Epithelial cell of esophagus (primary cell): Measurements from ENCODE around the gene EMB.
"Not testable (repeated sequence)": the region's sequence is repeated elsewhere in the genome, so short reads cannot be mapped to it uniquely, and the experiment has no call there.

Source experiments
- DNase-seq: peaks from one replicate; pipeline ENCODE4 v3.0.0; 2010; ENCODE audit warnings: low read depth
- H3K4me3 ChIP-seq: 2 replicates; pipeline ENCODE4 v1.5.1; 2011; ENCODE audit warnings: mild to moderate bottlenecking, low read length, control low read depth
- TF ChIP-seq, protein P1 (sequence below): IDR thresholded peaks from 2 replicates; pipeline ENCODE4 v1.5.1; 2011; ENCODE audit warnings: low read depth, mild to moderate bottlenecking, low read length, control low read depth, inconsistent platforms; ENCODE audit not compliant: insufficient read depth; ENCODE audit errors: missing control alignments

EMB gene

DNA sequence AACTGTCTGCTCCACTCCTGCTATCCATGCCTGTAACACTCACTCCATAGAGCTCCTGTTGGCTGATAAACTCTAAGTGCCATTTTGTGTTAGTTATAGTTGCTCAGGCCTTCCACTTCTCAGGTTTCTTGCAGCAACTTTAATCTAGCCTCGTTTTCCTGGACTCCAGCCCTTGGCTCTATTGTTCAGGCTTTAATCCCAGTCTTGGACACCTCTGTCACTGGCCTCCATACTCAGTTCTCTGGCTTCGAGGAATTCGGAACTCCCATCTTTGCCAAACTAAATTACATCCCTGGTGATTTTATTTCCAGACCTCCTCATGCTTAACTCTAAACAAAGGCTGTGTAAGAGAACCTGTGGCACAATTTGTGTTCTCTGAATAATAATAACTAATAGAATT is 39.8 kb downstream of the EMB start:
- no peak overlapping the region for H3K4me3 ChIP-seq
- DNase-seq: no peak
- TF ChIP-seq, protein P1, sequence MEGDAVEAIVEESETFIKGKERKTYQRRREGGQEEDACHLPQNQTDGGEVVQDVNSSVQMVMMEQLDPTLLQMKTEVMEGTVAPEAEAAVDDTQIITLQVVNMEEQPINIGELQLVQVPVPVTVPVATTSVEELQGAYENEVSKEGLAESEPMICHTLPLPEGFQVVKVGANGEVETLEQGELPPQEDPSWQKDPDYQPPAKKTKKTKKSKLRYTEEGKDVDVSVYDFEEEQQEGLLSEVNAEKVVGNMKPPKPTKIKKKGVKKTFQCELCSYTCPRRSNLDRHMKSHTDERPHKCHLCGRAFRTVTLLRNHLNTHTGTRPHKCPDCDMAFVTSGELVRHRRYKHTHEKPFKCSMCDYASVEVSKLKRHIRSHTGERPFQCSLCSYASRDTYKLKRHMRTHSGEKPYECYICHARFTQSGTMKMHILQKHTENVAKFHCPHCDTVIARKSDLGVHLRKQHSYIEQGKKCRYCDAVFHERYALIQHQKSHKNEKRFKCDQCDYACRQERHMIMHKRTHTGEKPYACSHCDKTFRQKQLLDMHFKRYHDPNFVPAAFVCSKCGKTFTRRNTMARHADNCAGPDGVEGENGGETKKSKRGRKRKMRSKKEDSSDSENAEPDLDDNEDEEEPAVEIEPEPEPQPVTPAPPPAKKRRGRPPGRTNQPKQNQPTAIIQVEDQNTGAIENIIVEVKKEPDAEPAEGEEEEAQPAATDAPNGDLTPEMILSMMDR: no peak

DNA sequence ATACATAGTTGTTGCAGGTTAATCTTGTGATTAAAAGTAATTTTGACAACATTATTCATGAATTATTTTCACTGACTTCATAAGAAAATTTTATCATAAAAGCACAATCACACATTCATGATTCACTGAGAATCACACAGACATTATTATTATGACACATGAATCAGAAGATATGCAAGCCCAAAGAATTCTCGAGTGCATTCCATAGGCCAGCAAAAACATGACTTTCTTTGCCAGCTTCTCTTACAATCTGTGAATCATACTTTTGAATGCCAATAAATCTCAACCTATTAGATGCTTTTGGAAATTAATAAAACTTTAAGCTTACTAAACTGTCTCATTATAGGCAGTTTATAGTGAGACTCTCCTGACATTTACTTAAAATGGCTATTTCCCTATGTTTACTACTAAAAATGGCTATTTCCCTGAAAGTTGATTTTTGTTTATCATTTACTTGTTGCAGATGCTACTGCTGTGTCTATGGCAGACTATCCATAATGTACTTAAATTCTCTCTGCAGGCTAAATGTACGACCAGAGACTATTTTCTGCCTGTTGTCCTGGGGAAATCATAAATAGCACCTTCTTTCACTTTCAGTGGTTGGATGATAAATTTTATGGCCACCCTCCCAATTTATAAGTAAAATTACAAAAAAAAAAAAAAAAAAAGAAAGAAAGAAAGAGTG is 47.0 kb downstream of the EMB start:
- peak; percentile 91 for DNase-seq
- not testable (repeated sequence) for H3K4me3 ChIP-seq

DNA sequence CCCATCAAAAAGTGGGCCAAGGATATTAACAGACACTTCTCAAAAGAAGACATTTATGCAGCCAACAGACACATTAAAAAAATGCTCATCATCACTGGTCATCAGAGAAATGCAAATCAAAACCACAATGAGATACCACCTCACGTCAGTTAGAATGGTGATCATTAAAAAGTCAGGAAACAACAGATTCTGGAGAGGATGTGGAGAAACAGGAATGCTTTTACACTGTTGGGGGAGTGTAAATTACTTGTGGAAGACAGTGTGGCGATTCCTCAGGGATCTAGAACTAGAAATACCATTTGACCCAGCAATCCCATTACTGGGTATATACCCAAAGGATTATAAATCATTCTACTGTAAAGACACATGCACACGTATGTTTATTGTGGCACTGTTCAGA is 48.8 kb downstream of the EMB start:
- DNase-seq, H3K4me3 ChIP-seq: not testable (repeated sequence)

DNA sequence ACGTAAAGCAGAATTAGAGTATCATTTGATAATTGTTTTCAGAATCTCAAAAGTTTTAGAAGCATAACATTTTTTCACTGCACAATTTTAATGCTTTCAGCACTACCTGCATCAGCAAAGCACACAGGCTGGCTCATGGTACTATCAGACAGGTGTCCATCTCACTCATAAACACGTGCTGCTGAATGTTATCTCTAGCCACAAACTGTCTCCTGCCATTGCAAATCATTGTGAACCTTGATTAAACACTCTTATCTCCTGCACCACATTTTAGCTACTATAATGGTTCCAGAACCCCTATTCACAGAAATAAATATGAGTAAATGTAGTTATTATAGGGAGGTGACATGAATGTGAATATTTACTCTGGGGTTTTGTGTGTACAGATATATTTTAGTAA is 56.7 kb downstream of the EMB start:
- not testable (repeated sequence) for DNase-seq, H3K4me3 ChIP-seq

DNA sequence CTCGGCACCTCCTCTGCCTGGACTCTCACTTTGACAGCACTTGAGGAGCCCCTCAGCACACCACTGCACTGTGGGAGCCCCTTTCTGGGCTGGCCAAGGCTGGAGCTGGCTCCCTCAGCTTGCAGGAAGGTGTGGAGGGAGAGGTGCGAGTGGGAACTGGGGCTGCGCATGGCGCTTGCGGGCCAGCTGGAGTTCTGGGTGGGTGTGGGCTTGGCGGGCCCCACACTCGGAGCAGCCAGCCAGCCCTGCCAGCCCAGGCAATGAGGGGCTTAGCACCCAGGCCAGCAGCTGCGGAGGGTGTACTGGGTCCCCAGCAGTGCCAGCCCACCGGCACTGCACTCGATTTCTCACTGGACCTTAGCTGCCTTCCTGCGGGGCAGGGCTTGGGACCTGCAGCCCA is 64.4 kb downstream of the EMB start:
- not testable (repeated sequence) for H3K4me3 ChIP-seq, DNase-seq

DNA sequence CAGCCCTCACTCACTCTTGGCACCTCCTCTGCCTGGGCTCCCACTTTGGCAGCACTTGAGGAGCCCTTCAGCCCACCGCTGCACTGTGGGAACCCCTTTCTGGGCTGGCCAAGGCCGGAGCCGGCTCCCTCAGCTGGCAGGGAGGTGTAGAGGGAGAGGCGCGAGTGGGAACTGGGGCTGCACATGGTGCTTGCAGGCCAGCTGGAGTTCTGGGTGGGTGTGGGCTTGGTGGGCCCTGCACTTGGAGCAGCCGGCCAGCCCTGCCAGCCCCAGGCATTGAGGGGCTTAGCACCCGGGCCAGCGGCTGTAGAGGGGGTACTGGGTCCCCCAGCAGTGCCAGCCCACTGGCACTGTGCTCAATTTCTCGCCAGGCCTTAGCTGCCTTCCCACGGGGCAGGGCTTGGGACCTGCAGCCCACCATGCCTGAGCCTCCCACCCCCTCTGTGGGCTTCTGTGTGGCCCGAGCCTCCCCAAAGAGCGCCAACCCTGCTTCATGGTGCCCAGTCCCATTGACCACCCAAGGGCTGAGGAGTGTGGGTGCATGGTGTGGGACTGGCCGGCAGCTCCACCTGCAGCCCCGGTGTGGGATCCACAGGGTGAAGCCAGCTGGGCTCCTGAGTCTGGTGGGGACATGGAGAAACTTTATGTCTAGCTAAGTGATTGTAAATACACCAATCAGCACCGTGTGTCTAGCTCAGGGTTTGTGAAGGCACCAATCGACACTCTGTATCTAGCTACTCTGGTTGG is 71.6 kb downstream of the EMB start:
- not testable (repeated sequence) for H3K4me3 ChIP-seq, DNase-seq

DNA sequence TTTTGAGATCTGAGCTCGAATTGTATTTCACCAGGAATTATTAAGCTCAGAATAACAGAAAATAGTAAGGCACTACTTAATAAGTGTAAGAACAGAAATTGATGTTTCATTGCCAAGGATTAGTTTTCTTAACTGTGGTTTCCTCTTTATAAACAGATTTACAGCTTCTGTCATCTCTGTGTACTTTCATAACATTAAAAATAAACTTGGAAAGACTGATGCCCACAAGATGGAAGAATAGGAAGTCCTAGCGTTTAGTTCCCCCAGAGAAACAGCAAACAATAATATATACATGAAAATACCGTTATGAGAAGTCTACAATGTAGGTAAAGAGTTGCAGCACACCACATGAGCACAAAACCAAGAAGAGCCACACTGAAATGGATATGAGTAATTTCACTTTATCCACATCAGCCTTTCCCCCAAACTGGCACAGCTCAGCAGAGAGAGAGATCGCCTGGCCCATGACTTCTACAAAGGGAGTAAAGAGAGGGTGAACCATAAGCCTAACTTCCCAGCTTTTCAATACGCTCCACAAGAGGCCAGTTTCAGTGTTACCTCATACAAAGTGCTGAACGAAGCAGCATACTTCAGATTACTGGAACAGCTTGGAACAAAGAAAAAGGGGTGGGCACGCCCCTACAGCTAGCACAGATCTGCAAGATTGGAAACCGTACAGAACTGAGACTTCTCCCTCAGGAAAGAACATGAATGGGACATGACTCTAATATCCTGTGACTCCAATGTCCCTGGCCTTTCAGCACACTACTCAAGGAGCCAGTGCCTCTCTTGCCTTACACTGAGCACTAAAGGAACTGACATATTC is 75.4 kb downstream of the EMB start:
- TF ChIP-seq, protein P1: no peak
- DNase-seq: no peak
- no peak overlapping the region for H3K4me3 ChIP-seq

DNA sequence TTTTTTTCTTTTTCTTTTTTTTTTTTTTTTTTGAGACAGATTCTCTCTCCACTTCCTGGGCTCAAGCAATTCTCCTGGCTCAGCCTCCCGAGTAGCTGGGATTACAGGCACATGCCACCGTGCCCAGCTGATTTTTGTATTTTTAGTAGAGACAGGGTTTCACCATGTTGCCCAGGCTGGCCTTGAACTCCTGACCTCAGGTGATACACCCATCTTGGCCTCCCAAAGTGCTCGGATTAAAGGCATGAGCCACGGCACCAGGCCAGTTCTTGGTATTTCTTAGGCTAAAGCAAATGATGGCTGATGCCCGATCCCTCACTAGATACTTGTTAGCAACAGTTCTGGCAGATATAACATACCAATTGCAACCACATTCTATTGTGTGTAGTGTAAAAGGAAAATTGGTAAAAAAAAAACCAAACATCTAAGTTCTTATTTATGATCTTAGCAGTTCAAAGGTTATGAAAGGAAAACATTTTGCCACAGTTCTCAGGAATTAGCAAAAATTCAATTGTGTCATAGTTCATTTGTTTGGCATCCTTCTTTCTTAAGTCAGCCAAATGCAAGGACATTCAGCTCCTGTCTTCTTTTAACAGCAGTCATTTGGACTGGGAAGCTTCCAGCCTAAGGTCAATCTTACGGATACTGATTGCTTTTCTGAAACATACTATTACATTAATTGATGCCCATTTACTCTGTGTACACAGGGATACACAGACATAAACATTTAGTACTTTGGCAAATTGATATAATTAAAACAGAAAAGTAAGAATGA is 76.4 kb downstream of the EMB start:
- not testable (repeated sequence) for DNase-seq, H3K4me3 ChIP-seq

DNA sequence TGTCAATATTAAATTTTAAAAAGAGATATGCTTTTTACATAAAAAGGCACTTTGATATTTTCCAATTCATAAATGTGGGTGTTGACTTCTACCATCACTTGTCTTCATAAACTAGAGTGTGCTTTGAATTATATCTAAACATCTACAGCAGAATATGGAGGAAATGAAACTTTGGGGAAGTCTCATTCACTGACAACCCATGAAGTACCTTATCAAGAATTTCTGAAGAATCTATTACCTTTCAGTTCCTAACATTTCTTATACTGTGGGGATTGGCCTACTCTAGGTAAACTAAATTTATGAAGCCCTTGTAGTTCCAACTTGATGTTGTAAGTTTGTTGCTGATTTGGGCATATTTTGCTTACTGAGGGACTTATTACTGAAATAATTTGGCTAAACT is 81.9 kb downstream of the EMB start:
- TF ChIP-seq, protein P1: no peak
- no peak overlapping the region for H3K4me3 ChIP-seq
- no peak for DNase-seq

DNA sequence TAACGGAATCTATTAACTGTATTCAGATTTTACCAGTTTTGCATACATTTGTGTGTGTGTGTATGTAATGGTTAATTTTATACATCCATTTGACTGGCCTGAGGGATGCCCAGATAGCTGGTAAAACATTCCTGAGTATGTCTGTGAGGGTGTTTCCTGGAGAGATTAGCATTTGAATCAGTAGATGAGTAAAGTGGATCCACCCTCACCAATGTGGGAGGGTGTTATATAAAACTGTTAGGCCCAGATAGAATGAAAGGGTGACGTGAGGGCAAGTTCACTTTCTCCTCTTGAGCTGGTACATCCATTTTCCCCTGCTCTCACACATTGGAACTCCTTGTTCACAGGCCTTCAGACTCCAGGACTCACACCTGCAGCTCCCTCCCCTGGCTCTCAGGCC is 88.7 kb downstream of the EMB start:
- TF ChIP-seq, protein P1: no peak
- peak; percentile 13 for DNase-seq

More for the DNA sequence above, 88.7 kb downstream of the EMB start:
- no peak overlapping the region for H3K4me3 ChIP-seq
